HFFc6 (cell line): ENCODE data around the gene SPP2. TPM values are rescaled to one million over a fixed set of nuclear protein-coding genes. Genes with fewer than 3 reads are reported as not detected.

Experiments
- DNase-seq: peaks from one replicate; pipeline ENCODE4 v3.0.0-alpha.2; 2018
- H3K27ac Mint-ChIP-seq: 2 replicates; pipeline ENCODE4 v1.8.0; 2020; ENCODE audit warnings: mild to moderate bottlenecking, mixed read lengths
- H3K27me3 Mint-ChIP-seq: 2 replicates; pipeline ENCODE4 v1.8.0; 2021; ENCODE audit warnings: mild to moderate bottlenecking, moderate library complexity, mixed read lengths; ENCODE audit not compliant: insufficient read depth
- H3K36me3 Mint-ChIP-seq: 2 replicates; pipeline ENCODE4 v1.8.0; 2021; ENCODE audit warnings: low read depth, mixed read lengths
- H3K4me1 Mint-ChIP-seq: 2 replicates; pipeline ENCODE4 v1.8.0; 2020; ENCODE audit warnings: low read depth, mixed read lengths
- H3K4me3 Mint-ChIP-seq: 2 replicates; pipeline ENCODE4 v1.8.0; 2020; ENCODE audit warnings: mild to moderate bottlenecking, moderate library complexity, mixed read lengths
- H3K9me3 Mint-ChIP-seq: 2 replicates; pipeline ENCODE4 v1.8.0; 2020; ENCODE audit warnings: mild to moderate bottlenecking, mixed read lengths
- total RNA-seq, 6 experiments: library from RNA; stranded (reverse); fragmentation: NEBNext Ultra II Directional; extraction: Animal tissue kit (Norgen Biotek cat#: 25700); gene quantifications; 2 replicates in 1 of 6; 3 replicates in 5 of 6; pipeline ENCODE4 v1.2.3, GENCODE V29; 2021
- TF ChIP-seq, protein P1 (sequence below): fragments of 200-600 bp; sonication (generic); IDR thresholded peaks from 2 replicates; pipeline ENCODE4 v1.5.0; 2021; ENCODE audit warnings: antibody characterized with exemption, mild to moderate bottlenecking

SPP2 gene
- total RNA-seq, 6 experiments from 2014 or later = not detected

DNA sequence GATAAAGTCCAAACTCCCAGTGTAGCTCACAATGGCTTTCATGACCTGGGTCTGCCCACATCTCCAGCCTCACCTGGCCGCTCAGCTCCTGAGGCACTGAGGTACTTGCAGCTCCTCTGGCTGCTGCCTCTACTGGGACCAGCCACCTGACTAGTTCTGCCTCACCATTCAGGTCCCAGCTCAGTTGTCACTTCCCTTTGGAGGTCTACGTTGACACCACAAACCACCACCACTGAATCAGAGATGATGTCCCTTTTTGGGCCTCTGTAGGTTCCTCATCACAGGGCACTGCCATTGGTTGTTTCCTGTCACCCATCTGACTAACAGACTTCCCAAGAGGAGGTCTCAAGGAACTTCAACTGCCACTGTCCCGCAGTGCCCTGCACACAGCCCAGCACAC lies 21.2 kb downstream of the SPP2 start:
- no peak overlapping the region for H3K27ac Mint-ChIP-seq
- no peaks in the 10 kb centered on the region for H3K36me3 Mint-ChIP-seq
- no peak for DNase-seq
- TF ChIP-seq, protein P1, sequence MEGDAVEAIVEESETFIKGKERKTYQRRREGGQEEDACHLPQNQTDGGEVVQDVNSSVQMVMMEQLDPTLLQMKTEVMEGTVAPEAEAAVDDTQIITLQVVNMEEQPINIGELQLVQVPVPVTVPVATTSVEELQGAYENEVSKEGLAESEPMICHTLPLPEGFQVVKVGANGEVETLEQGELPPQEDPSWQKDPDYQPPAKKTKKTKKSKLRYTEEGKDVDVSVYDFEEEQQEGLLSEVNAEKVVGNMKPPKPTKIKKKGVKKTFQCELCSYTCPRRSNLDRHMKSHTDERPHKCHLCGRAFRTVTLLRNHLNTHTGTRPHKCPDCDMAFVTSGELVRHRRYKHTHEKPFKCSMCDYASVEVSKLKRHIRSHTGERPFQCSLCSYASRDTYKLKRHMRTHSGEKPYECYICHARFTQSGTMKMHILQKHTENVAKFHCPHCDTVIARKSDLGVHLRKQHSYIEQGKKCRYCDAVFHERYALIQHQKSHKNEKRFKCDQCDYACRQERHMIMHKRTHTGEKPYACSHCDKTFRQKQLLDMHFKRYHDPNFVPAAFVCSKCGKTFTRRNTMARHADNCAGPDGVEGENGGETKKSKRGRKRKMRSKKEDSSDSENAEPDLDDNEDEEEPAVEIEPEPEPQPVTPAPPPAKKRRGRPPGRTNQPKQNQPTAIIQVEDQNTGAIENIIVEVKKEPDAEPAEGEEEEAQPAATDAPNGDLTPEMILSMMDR = no peak
- peaks cover 17% of the 10 kb centered on the region for H3K27me3 Mint-ChIP-seq
- H3K4me1 Mint-ChIP-seq = no peaks in the 10 kb centered on the region
- H3K4me3 Mint-ChIP-seq = no peak overlapping the region
- H3K9me3 Mint-ChIP-seq = peaks cover 7% of the 10 kb centered on the region; the same call in 1 of the 2 replicates

DNA sequence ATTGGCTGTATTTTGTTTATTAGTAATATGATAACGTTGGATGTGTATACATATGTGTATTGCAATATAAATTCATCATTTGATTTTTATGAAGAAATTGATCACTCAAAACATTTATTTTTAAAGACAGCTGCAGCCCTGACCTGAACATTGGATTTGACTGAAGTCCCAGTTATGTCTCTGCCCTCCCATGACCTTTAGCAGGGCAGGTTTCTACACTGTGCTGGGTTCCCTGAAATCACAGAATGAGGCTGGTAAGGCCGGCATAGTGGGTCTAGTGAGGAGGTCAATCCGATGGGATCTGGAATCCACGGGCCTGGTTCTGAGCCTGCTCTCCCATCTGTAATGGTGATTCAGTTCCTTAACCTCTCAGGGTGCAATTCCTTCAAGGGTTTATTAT lies 22.0 kb downstream of the SPP2 start:
- Mint-ChIP-seq H3K27me3 (peaks cover 18% of the 10 kb centered on the region), H3K27ac (no peak overlapping the region), H3K9me3 (peaks cover 7% of the 10 kb centered on the region; the same call in 1 of the 2 replicates), H3K4me1 (no peaks in the 10 kb centered on the region), H3K4me3 (no peak overlapping the region), H3K36me3 (no peaks in the 10 kb centered on the region)
- TF ChIP-seq, protein P1 = no peak
- no peak for DNase-seq

DNA sequence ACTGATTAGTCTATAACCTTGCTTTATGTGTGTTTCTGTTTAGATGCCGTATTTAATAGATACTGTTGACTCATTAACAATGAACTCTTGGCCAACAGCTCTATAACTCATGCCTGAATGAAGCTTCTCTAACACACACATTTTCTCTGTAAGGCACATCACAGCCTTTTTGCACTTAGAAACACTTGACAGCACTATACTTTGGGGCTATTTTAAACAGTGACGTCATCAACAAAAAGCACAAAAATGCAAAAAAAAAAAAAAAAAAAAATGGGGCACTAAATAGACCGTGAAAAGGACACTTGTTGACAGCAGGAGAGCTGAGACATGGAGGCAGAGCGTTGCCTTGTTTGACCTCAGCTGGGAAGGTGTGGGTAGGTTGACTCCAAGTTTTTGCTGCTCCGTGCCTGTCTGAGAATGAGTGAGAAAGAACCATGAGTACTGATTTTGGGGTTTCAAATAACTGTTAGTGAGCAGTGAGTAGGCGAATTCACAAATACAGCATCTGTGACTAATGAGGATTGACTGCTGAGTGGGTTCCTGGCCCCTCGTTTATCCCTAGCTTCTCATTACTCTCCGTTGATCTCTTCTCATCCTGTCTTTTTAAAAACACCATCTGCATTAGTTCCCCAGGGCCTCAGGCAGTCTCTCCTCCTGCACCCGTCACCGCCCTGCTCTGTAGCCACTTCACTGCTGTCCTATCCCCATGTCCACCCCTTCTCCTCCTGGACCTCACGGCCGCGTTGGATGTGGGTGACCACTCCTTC lies 24.4 kb downstream of the SPP2 start:
- no peak overlapping the region for H3K27ac Mint-ChIP-seq
- no peak for DNase-seq
- no peaks in the 10 kb centered on the region for H3K4me1 Mint-ChIP-seq
- TF ChIP-seq, protein P1 = no peak
- H3K4me3 Mint-ChIP-seq = no peak overlapping the region
- H3K9me3 Mint-ChIP-seq = peaks cover 4% of the 10 kb centered on the region; the same call in 1 of the 2 replicates
- peaks cover 18% of the 10 kb centered on the region for H3K27me3 Mint-ChIP-seq
- H3K36me3 Mint-ChIP-seq = no peaks in the 10 kb centered on the region

DNA sequence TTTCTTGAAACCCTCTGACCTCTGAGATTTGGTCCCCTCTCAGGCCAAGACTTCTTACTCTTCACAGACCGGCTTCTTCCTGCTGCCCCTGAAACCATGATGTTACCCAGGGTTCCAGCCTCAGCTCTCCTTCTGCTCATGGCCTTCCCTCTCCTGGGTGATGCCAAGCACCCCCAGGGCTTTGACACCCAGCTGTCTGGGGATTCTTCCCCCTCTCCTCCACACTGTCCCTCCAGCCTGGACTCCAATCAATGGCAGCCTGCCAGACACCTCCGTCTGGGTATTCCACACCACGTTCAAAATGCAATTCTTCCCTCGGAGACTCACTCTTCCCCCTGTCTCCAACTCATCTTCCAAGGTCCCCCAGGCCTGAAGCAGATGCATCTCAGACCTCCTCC lies 25.0 kb downstream of the SPP2 start:
- H3K9me3 Mint-ChIP-seq = peaks cover 4% of the 10 kb centered on the region; the same call in 1 of the 2 replicates
- no peak for DNase-seq
- no peaks in the 10 kb centered on the region for H3K36me3 Mint-ChIP-seq
- no peak overlapping the region for H3K4me3 Mint-ChIP-seq
- no peaks in the 10 kb centered on the region for H3K4me1 Mint-ChIP-seq
- TF ChIP-seq, protein P1 = no peak
- peaks cover 18% of the 10 kb centered on the region for H3K27me3 Mint-ChIP-seq
- no peak overlapping the region for H3K27ac Mint-ChIP-seq

DNA sequence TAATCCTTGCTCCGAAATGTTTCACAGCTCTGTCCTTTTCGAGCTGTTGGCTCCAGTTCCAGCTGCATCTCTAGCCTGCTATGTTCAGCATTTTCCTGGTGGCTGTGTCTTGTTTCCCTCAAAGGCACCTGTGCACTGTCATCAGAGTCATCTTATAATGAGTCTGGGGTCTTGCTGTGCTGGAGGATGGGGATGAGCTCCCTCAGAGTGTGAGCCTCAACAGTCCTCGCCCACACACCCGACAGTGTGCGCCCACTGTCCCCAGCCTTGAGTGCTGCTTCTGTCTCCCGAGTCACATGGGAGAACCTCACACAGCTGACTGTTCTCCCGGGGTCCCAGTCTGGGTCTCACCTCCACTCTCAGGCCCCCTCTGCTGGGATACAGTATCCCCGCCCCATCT lies 25.4 kb downstream of the SPP2 start:
- Mint-ChIP-seq H3K27ac (no peak overlapping the region), H3K9me3 (peaks cover under 1% of the 10 kb centered on the region; the same call in 1 of the 2 replicates), H3K4me1 (no peaks in the 10 kb centered on the region)

More for the DNA sequence above, 25.4 kb downstream of the SPP2 start:
- TF ChIP-seq, protein P1 = no peak
- Mint-ChIP-seq H3K4me3 (no peak overlapping the region), H3K27me3 (peaks cover 15% of the 10 kb centered on the region), H3K36me3 (no peaks in the 10 kb centered on the region)
- no peak for DNase-seq
